HepG2 (cell line): Measurements from ENCODE around the gene BIN1. TPM values are rescaled to one million over a fixed set of nuclear protein-coding genes. Genes with fewer than 3 reads are reported as not detected.

Experiments
- ATAC-seq: fragments of 200-7000 bp; cut with Tn5 transposase; 3 replicates; pipeline ENCODE4 v1.9.1; 2020; ENCODE audit warnings: mild to moderate bottlenecking, moderate library complexity
- BruUV-seq: library from RNA; stranded (reverse); fragments of 400-500 nt; replicated peaks from 2 replicates; lab custom pipeline; 2021; lab: Mats Ljungman, UMichigan
- CTCF ChIA-PET: fragments of 300-600 bp; formaldehyde crosslinking; extraction: SDS; loops from one replicate; lab custom pipeline; 2021; ENCODE audit warnings: low total read pairs, inconsistent platforms, low intra/inter-chr PET ratio; lab: Yijun Ruan, JAX
- POLR2A ChIA-PET: fragments of 350-600 bp; sonication (Branson Sonifier 250); formaldehyde crosslinking; loops from one replicate; lab custom pipeline; 2020; ENCODE audit warnings: antibody characterized with exemption, inconsistent platforms; lab: Yijun Ruan, JAX
- DNase-seq: peaks from one replicate; pipeline ENCODE4 v3.0.0-alpha.2; 2015; ENCODE audit warnings: low spot score
- FAIRE-seq: peaks from 3 replicates; lab custom pipeline; 2011; peaks lifted over from hg19 to GRCh38; lab: Jason Lieb, UNC
- H2AFZ ChIP-seq: one replicate; pipeline ENCODE4 v1.6.1; 2011; ENCODE audit warnings: low read length, inconsistent platforms
- H3K27ac ChIP-seq: fragments of 300-600 bp; 3 replicates; pipeline ENCODE4 v1.8.0; 2011; ENCODE audit warnings: mixed run types, mild to moderate bottlenecking, mixed read lengths, low read length, inconsistent platforms; ENCODE audit not compliant: insufficient read depth; ENCODE audit errors: extremely low read length
- H3K27me3 ChIP-seq, 2 experiments: fragments of 200-600 bp in 1 of 2; 2 replicates in 1 of 2; 3 replicates in 1 of 2; pipeline versions ENCODE4 v1.6.0 to v1.8.0; 2011; ENCODE audit warnings: low read length in 2 of 2, mild to moderate bottlenecking in 2 of 2, moderate library complexity in 2 of 2, inconsistent platforms in 1 of 2; ENCODE audit not compliant: insufficient read depth in 2 of 2, control insufficient read depth in 1 of 2
- H3K36me3 ChIP-seq, 2 experiments: fragments of 200-600 bp in 1 of 2; replicated peaks in 1 of 2; 2 replicates in 1 of 2; 3 replicates in 1 of 2; pipeline versions ENCODE4 v1.5.1 to v1.8.0; 2011; ENCODE audit warnings: low read length in 2 of 2, inconsistent platforms in 1 of 2; ENCODE audit not compliant: insufficient read depth in 2 of 2, control insufficient read depth in 1 of 2
- H3K4me1 ChIP-seq: 2 replicates; pipeline ENCODE4 v1.5.1; 2012; ENCODE audit warnings: low read length, inconsistent platforms; ENCODE audit not compliant: insufficient read depth
- H3K4me2 ChIP-seq: 2 replicates; pipeline ENCODE4 v1.6.0; 2011; ENCODE audit warnings: low read depth, low read length, inconsistent platforms
- H3K4me3 ChIP-seq, 3 experiments: fragments of 200-600 bp in 1 of 3; sonication (generic), shearing (Covaris generic) in 1 of 3; replicated peaks in 1 of 3; 2 replicates each; pipeline ENCODE4 v1.5.1; 2011 to 2016; ENCODE audit warnings: low read length in 3 of 3, inconsistent platforms in 2 of 3, low read depth in 2 of 3, mild to moderate bottlenecking in 2 of 3, control low read depth in 1 of 3, mixed read lengths in 1 of 3; ENCODE audit not compliant: insufficient read depth in 1 of 3
- H3K79me2 ChIP-seq: one replicate; pipeline ENCODE4 v1.6.1; 2011; ENCODE audit warnings: low read length, inconsistent platforms; ENCODE audit not compliant: insufficient read depth
- H3K9ac ChIP-seq: 2 replicates; pipeline ENCODE4 v1.6.0; 2011; ENCODE audit warnings: mild to moderate bottlenecking, low read depth, low read length, inconsistent platforms; ENCODE audit not compliant: insufficient read depth
- H3K9me3 ChIP-seq: 2 replicates; pipeline ENCODE4 v1.5.1; 2012; ENCODE audit warnings: mild to moderate bottlenecking, low read length
- H4K20me1 ChIP-seq: 2 replicates; pipeline ENCODE4 v1.6.0; 2011; ENCODE audit warnings: inconsistent platforms, mild to moderate bottlenecking, low read length, moderate library complexity; ENCODE audit not compliant: insufficient read depth
- FOXC1 ChIP-seq: sonication (generic); formaldehyde crosslinking; IDR thresholded peaks from 2 replicates; pipeline ENCODE4 v1.8.0; 2022; ENCODE audit warnings: mild to moderate bottlenecking, missing genetic modification reagents, borderline replicate concordance
- HIC2 ChIP-seq: sonication (generic); formaldehyde crosslinking; IDR thresholded peaks from 2 replicates; pipeline ENCODE4 v1.9.0; 2022; ENCODE audit warnings: low read depth, missing genetic modification reagents
- RCOR2 ChIP-seq: IDR thresholded peaks from 2 replicates; pipeline ENCODE4 v1.6.1; 2016; ENCODE audit warnings: missing biosample characterization, missing genetic modification reagents
- RORA ChIP-seq: sonication (generic); formaldehyde crosslinking; IDR thresholded peaks from 2 replicates; pipeline ENCODE4 v1.5.0; 2020; ENCODE audit warnings: mild to moderate bottlenecking, missing genetic modification reagents, moderate library complexity
- SMAD1 ChIP-seq: sonication (generic); formaldehyde crosslinking; IDR thresholded peaks from 2 replicates; pipeline ENCODE4 v1.4.0; 2020; ENCODE audit warnings: missing genetic modification reagents, low read depth, mild to moderate bottlenecking, borderline replicate concordance
- SRY ChIP-seq: sonication (generic); formaldehyde crosslinking; IDR thresholded peaks from 2 replicates; pipeline ENCODE4 v1.8.0; 2022; ENCODE audit warnings: mild to moderate bottlenecking, missing genetic modification reagents
- TEF ChIP-seq: sonication (generic); formaldehyde crosslinking; IDR thresholded peaks from 2 replicates; pipeline ENCODE4 v1.5.0; 2020; ENCODE audit warnings: missing genetic modification reagents
- ZBTB10 ChIP-seq: sonication (generic); formaldehyde crosslinking; IDR thresholded peaks from 2 replicates; pipeline ENCODE4 v1.4.0; 2020; ENCODE audit warnings: missing genetic modification reagents, borderline replicate concordance
- ZBTB44 ChIP-seq: sonication (generic); formaldehyde crosslinking; IDR thresholded peaks from 2 replicates; pipeline ENCODE4 v1.4.0; 2020; ENCODE audit warnings: missing genetic modification reagents
- ZNF383 ChIP-seq: sonication (generic); formaldehyde crosslinking; IDR thresholded peaks from 2 replicates; pipeline ENCODE4 v1.4.0; 2020; ENCODE audit warnings: missing genetic modification reagents, mild to moderate bottlenecking, borderline replicate concordance
- ZNF512 ChIP-seq: sonication (generic); formaldehyde crosslinking; IDR thresholded peaks from 2 replicates; pipeline ENCODE4 v1.4.0; 2020; ENCODE audit warnings: mild to moderate bottlenecking, missing genetic modification reagents
- ZNF614 ChIP-seq: IDR thresholded peaks from 2 replicates; pipeline ENCODE4 v1.6.1; 2018; ENCODE audit warnings: missing biosample characterization, missing genetic modification reagents, inconsistent platforms, borderline replicate concordance
- ZNF816 ChIP-seq: sonication (generic); formaldehyde crosslinking; IDR thresholded peaks from 2 replicates; pipeline ENCODE4 v1.8.0; 2022; ENCODE audit warnings: missing genetic modification reagents, mild to moderate bottlenecking, borderline replicate concordance
- WGBS: methylation state at CpG from one replicate; pipeline ENCODE4 v1.1.6; 2017; ENCODE audit warnings: low lambda C conversion rate; 5-methylcytosine and 5-hydroxymethylcytosine counted together
- in situ Hi-C: cut with HindIII; loops from 2 replicates; pipeline ENCODE4 v1.10.0; 2017; ENCODE audit warnings: low pct_unique_long_range_greater_than_20kb; ENCODE audit not compliant: extremely low pct_ligation_motif_present
- intact Hi-C: fragments of 100-400 bp; cut with micrococcal nuclease; formaldehyde crosslinking; loops from one replicate; pipeline ENCODE4 v1.10.0; 2022; ENCODE audit not compliant: unreplicated experiment
- polyA plus RNA-seq, 8 experiments: library from polyadenylated mRNA; depleted of rRNA in 3 of 8; stranded (reverse) in 7 of 8; unstranded in 1 of 8; fragments of >200 nt; fragmentation: Illumina TruSeq in 4 of 8; extraction: Trizol in 4 of 8; gene quantifications; 2 replicates each; pipeline versions ENCODE4 v1.2.1 to v1.2.3, GENCODE V29; 2011 to 2016; ENCODE audit warnings: low read depth in 4 of 8, missing spikeins in 1 of 8, mixed read lengths in 1 of 8; ENCODE audit not compliant: insufficient read depth in 1 of 8
- total RNA-seq, 5 experiments: library from RNA; depleted of rRNA; stranded (reverse); fragments of >200 nt; fragmentation: Illumina TruSeq; extraction: Trizol; gene quantifications; 2 replicates each; pipeline ENCODE4 v1.2.3, GENCODE V29; 2016; ENCODE audit warnings: low read depth in 1 of 5

BIN1 gene
- total and polyA plus RNA-seq, 2 of the 13 experiments (the other 11 are each of a cell fraction or from before 2014, with no cell fraction given): 0.93 to 1.2 TPM

GRCh38 chr2:127076924-127077323 lies 30.0 kb downstream of the BIN1 start:
- FAIRE-seq (no peak), DNase-seq (no peak), ATAC-seq (no peak)
- CTCF ChIA-PET: no interaction called here
- H3K4me3 ChIP-seq: no peak overlapping the region
- no peak overlapping the region for H3K4me2 ChIP-seq
- WGBS: 77% methylated on average over 7 of the region's 11 CpGs
- H3K9me3 ChIP-seq: no peaks in the 10 kb centered on the region
- H3K4me1 ChIP-seq: peaks cover 25% of the 10 kb centered on the region
- POLR2A ChIA-PET: no interaction called here
- no peaks in the 10 kb centered on the region; a peak in 1 of 5 replicates for H3K27me3 ChIP-seq
- no peaks in the 10 kb centered on the region for H3K36me3 ChIP-seq
- H3K79me2 ChIP-seq: no peaks in the 10 kb centered on the region
- BruUV-seq: no TSS peak
- no peak overlapping the region for H2AFZ ChIP-seq
- intact Hi-C loops: no loop called here
- in situ Hi-C loops: no loop called here
- no peak overlapping the region for H3K9ac ChIP-seq
- H4K20me1 ChIP-seq: no peaks in the 10 kb centered on the region
- no peak overlapping the region for H3K27ac ChIP-seq
- TF ChIP-seq RCOR2 (CRISPR knock-in tag) (no peak), FOXC1 (CRISPR knock-in tag) (no peak), ZNF383 (no peak), SRY (CRISPR knock-in tag) (no peak), TEF (CRISPR knock-in tag) (no peak), ZNF512 (CRISPR knock-in tag) (no peak), ZNF816 (CRISPR knock-in tag) (no peak), ZBTB44 (CRISPR knock-in tag) (no peak), RORA (CRISPR knock-in tag) (no peak), SMAD1 (CRISPR knock-in tag) (no peak), ZNF614 (CRISPR knock-in tag) (no peak), ZBTB10 (no peak), HIC2 (CRISPR knock-in tag) (no peak)
